A549 treated with CORT108297 at 1 μM for 4 hours (cell line): ENCODE results near the gene ETAA1. TPM values are rescaled to one million over a fixed set of nuclear protein-coding genes. Genes with fewer than 3 reads are reported as not detected.

ENCODE experiments used
- total RNA-seq: library from RNA; stranded (reverse); fragments of 200-300 nt; extraction: Qiagen RNA extraction; gene quantifications from 5 replicates; pipeline ENCODE4 v1.2.3, GENCODE V29; 2022

The ETAA1 gene
- total RNA-seq: 8.0 to 10.3 TPM (median 9.7 TPM) in 5 replicates

DNA sequence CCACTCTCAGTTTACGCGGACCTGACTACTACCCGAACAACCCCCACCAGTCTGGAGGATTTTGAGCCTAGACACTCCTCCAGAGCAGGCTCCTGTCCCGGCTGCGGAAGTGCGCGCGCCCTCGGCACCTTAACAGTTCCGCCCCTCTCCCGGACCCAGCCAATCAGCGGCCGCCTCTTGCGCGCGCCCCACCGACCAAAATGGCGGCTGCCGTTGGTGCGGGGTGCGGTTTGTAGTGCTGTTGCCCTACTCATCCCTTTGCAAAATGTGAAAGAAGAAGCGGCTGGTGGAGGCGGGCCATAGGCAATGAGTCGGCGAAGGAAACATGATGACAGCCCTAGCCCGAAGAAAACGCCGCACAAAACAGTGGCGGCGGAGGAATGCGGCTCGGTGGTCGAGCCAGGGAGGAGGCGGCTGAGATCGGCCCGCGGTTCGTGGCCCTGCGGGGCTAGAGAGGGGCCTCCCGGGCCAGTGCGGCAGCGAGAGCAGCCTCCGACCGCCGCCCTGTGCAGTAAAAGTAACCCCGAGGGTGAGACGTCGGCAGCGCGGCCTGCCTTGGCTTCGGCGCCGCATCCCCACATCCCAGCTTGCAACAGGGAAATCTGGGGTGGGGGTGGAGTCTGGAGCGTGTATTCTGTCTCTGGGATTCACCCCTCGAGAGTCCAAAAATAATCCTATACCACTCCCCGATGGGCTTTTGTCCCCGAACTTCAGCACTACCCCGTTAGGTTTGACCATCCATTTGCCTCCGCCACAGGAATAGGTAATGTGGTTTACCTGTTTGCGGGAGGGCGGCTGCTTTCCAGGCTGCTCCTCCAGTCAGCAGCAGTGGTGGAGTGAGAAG lies at the start of gene ETAA1:
Gene ETAA1 (plus strand): TSS at position 191 of the 844 bp plus-strand sequence. CDS start 116 bp downstream, at position 307.

